ENCODE measurements around the gene NRN1L.
"Not testable (repeated sequence)": the region's sequence is repeated elsewhere in the genome, so short reads cannot be mapped to it uniquely, and the experiment has no call there.

NRN1L gene

GRCh38 chr16:67909056-67909742 is 24.5 kb downstream of the NRN1L start:
- TF ChIP-seq EZH2 (IDR thresholded peaks at IDR 0.05; ENCODE audit: borderline replicate concordance, low read length): no peak
- no peak for TF ChIP-seq CTCF (IDR thresholded peaks at IDR 0.05; ENCODE audit: low read length)
- Histone ChIP-seq H3K4me3 (ENCODE audit: low read depth, low read length, poor library complexity, severe bottlenecking) (no peak overlapping the region), H3K9me2 (ENCODE audit: low read depth, low read length) (no peaks in the 10 kb centered on the region), H3K27ac (ENCODE audit: low read depth, low read length, poor library complexity, severe bottlenecking) (no peak overlapping the region), H3K36me3 (ENCODE audit: insufficient read depth, low read length) (peaks cover 18% of the 10 kb centered on the region), H4K20me1 (ENCODE audit: insufficient read depth, low read length) (no peaks in the 10 kb centered on the region), H3K79me2 (ENCODE audit: insufficient read depth, low read length) (no peaks in the 10 kb centered on the region), H2AFZ (ENCODE audit: low read length) (no peak overlapping the region), H3K4me2 (ENCODE audit: low read length) (no peak overlapping the region), H3K27me3 (ENCODE audit: insufficient read depth, low read length) (no peaks in the 10 kb centered on the region), H3K9ac (ENCODE audit: low read length) (no peak overlapping the region), H3K9me3 (ENCODE audit: low read length) (no peaks in the 10 kb centered on the region), H3F3A (ENCODE audit: insufficient read depth, low read length) (no peaks in the 10 kb centered on the region), H3K4me1 (ENCODE audit: insufficient read depth, low read length, severe bottlenecking) (no peaks in the 10 kb centered on the region)

- no peak overlapping the region for H2AFZ ChIP-seq (ENCODE audit: low read length)
- H3K27ac ChIP-seq (ENCODE audit: low read depth, low read length, poor library complexity, severe bottlenecking): no peak overlapping the region
- H3K79me2 ChIP-seq (ENCODE audit: insufficient read depth, low read length): no peaks in the 10 kb centered on the region
- TF ChIP-seq EZH2 (IDR thresholded peaks at IDR 0.05; ENCODE audit: borderline replicate concordance, low read length) (no peak), CTCF (IDR thresholded peaks at IDR 0.05; ENCODE audit: low read length) (no peak)
- H3K36me3 ChIP-seq (ENCODE audit: insufficient read depth, low read length): peaks cover 18% of the 10 kb centered on the region
- no peaks in the 10 kb centered on the region for H3K9me2 ChIP-seq (ENCODE audit: low read depth, low read length)
- no peaks in the 10 kb centered on the region for H3K4me1 ChIP-seq (ENCODE audit: insufficient read depth, low read length, severe bottlenecking)
- no peaks in the 10 kb centered on the region for H3K9me3 ChIP-seq (ENCODE audit: low read length)
- no peaks in the 10 kb centered on the region for H3K27me3 ChIP-seq (ENCODE audit: insufficient read depth, low read length)
- no peak overlapping the region for H3K9ac ChIP-seq (ENCODE audit: low read length)
- no peak overlapping the region for H3K4me2 ChIP-seq (ENCODE audit: low read length)
- H4K20me1 ChIP-seq (ENCODE audit: insufficient read depth, low read length): no peaks in the 10 kb centered on the region
- H3K4me3 ChIP-seq (ENCODE audit: low read depth, low read length, poor library complexity, severe bottlenecking): no peak overlapping the region
- no peaks in the 10 kb centered on the region for H3F3A ChIP-seq (ENCODE audit: insufficient read depth, low read length)
Observed at GRCh38 chr16:67910158-67910557, 25.5 kb downstream of the NRN1L start.

- no peak overlapping the region for H3K9ac ChIP-seq (ENCODE audit: low read length)
Observed at GRCh38 chr16:67914758-67915495, 30.2 kb downstream of the NRN1L start.

GRCh38 chr16:67915496-67915769 is 30.7 kb downstream of the NRN1L start:
- not testable (repeated sequence) for H3K9ac ChIP-seq (ENCODE audit: low read length); H3K4me2 ChIP-seq (ENCODE audit: low read length); H3K27me3 ChIP-seq (ENCODE audit: insufficient read depth, low read length); H3K79me2 ChIP-seq (ENCODE audit: insufficient read depth, low read length); H3K9me3 ChIP-seq (ENCODE audit: low read length); H3F3A ChIP-seq (ENCODE audit: insufficient read depth, low read length); H3K4me3 ChIP-seq (ENCODE audit: low read depth, low read length, poor library complexity, severe bottlenecking); H3K4me1 ChIP-seq (ENCODE audit: insufficient read depth, low read length, severe bottlenecking); H2AFZ ChIP-seq (ENCODE audit: low read length); H4K20me1 ChIP-seq (ENCODE audit: insufficient read depth, low read length); H3K27ac ChIP-seq (ENCODE audit: low read depth, low read length, poor library complexity, severe bottlenecking); H3K9me2 ChIP-seq (ENCODE audit: low read depth, low read length)
- H3K36me3 ChIP-seq (ENCODE audit: insufficient read depth, low read length): peaks cover 15% of the 10 kb centered on the region; the same call in 1 of the 2 replicates

More at GRCh38 chr16:67914758-67915495, 30.2 kb downstream of the NRN1L start:
- Histone ChIP-seq H2AFZ (ENCODE audit: low read length) (no peak overlapping the region), H3K4me2 (ENCODE audit: low read length) (no peak overlapping the region), H3F3A (ENCODE audit: insufficient read depth, low read length) (no peaks in the 10 kb centered on the region), H3K4me1 (ENCODE audit: insufficient read depth, low read length, severe bottlenecking) (no peaks in the 10 kb centered on the region), H4K20me1 (ENCODE audit: insufficient read depth, low read length) (no peaks in the 10 kb centered on the region), H3K9me3 (ENCODE audit: low read length) (no peaks in the 10 kb centered on the region), H3K4me3 (ENCODE audit: low read depth, low read length, poor library complexity, severe bottlenecking) (no peak overlapping the region), H3K27ac (ENCODE audit: low read depth, low read length, poor library complexity, severe bottlenecking) (no peak overlapping the region), H3K79me2 (ENCODE audit: insufficient read depth, low read length) (no peaks in the 10 kb centered on the region), H3K36me3 (ENCODE audit: insufficient read depth, low read length) (peaks cover 15% of the 10 kb centered on the region; the same call in 1 of the 2 replicates), H3K9me2 (ENCODE audit: low read depth, low read length) (no peaks in the 10 kb centered on the region), H3K27me3 (ENCODE audit: insufficient read depth, low read length) (no peaks in the 10 kb centered on the region)
- TF ChIP-seq EZH2 (IDR thresholded peaks at IDR 0.05; ENCODE audit: borderline replicate concordance, low read length) (no peak), CTCF (IDR thresholded peaks at IDR 0.05; ENCODE audit: low read length) (no peak)

Measured in OCI-LY1 (cell line).